ENCODE results near the gene TRAF1.

TRAF1 gene

GRCh38 chr9:120934281-120934680 lies 7.7 kb upstream of the TRAF1 start:
- peaks cover 12% of the 10 kb centered on the region for H3F3A ChIP-seq (ENCODE audit: insufficient read depth, low read length)

GRCh38 chr9:120933310-120934055 lies 6.9 kb upstream of the TRAF1 start:
- peaks cover 87% of the 10 kb centered on the region for H3K4me1 ChIP-seq (ENCODE audit: insufficient read depth, low read length, severe bottlenecking)
- no peaks in the 10 kb centered on the region for H3K36me3 ChIP-seq (ENCODE audit: insufficient read depth, low read length)
- H3K4me2 ChIP-seq (ENCODE audit: low read length): no peak overlapping the region
- H4K20me1 ChIP-seq (ENCODE audit: insufficient read depth, low read length): no peaks in the 10 kb centered on the region
- H3K4me3 ChIP-seq (ENCODE audit: low read depth, low read length, poor library complexity, severe bottlenecking): no peak overlapping the region
- no peak overlapping the region for H3K9ac ChIP-seq (ENCODE audit: low read length)
- TF ChIP-seq CTCF (IDR thresholded peaks at IDR 0.05; ENCODE audit: low read length) (no peak), EZH2 (IDR thresholded peaks at IDR 0.05; ENCODE audit: borderline replicate concordance, low read length) (no peak)
- no peaks in the 10 kb centered on the region for H3K79me2 ChIP-seq (ENCODE audit: insufficient read depth, low read length)
- peak overlapping the region; percentile 95 for H3K27ac ChIP-seq (ENCODE audit: low read depth, low read length, poor library complexity, severe bottlenecking)
- H3K9me3 ChIP-seq (ENCODE audit: low read length): no peaks in the 10 kb centered on the region
- peaks cover 12% of the 10 kb centered on the region for H3F3A ChIP-seq (ENCODE audit: insufficient read depth, low read length)
- H3K9me2 ChIP-seq (ENCODE audit: low read depth, low read length): no peaks in the 10 kb centered on the region
- H3K27me3 ChIP-seq (ENCODE audit: insufficient read depth, low read length): no peaks in the 10 kb centered on the region
- H2AFZ ChIP-seq (ENCODE audit: low read length): no peak overlapping the region

More at GRCh38 chr9:120934281-120934680, 7.7 kb upstream of the TRAF1 start:
- H3K79me2 ChIP-seq (ENCODE audit: insufficient read depth, low read length): no peaks in the 10 kb centered on the region
- no peaks in the 10 kb centered on the region for H3K27me3 ChIP-seq (ENCODE audit: insufficient read depth, low read length)
- no peaks in the 10 kb centered on the region for H3K9me2 ChIP-seq (ENCODE audit: low read depth, low read length)
- TF ChIP-seq CTCF (IDR thresholded peaks at IDR 0.05; ENCODE audit: low read length) (no peak), EZH2 (IDR thresholded peaks at IDR 0.05; ENCODE audit: borderline replicate concordance, low read length) (no peak)
- H3K9me3 ChIP-seq (ENCODE audit: low read length): no peaks in the 10 kb centered on the region
- H2AFZ ChIP-seq (ENCODE audit: low read length): no peak overlapping the region
- no peak overlapping the region for H3K9ac ChIP-seq (ENCODE audit: low read length)
- H3K4me1 ChIP-seq (ENCODE audit: insufficient read depth, low read length, severe bottlenecking): peaks cover 79% of the 10 kb centered on the region
- H3K36me3 ChIP-seq (ENCODE audit: insufficient read depth, low read length): no peaks in the 10 kb centered on the region
- no peak overlapping the region for H3K4me3 ChIP-seq (ENCODE audit: low read depth, low read length, poor library complexity, severe bottlenecking)
- H4K20me1 ChIP-seq (ENCODE audit: insufficient read depth, low read length): no peaks in the 10 kb centered on the region
- no peak overlapping the region; the same call in 1 of the 2 replicates for H3K4me2 ChIP-seq (ENCODE audit: low read length)
- peak overlapping the region; percentile 95 for H3K27ac ChIP-seq (ENCODE audit: low read depth, low read length, poor library complexity, severe bottlenecking)

- Histone ChIP-seq H2AFZ (ENCODE audit: low read length) (no peak overlapping the region), H3K4me1 (ENCODE audit: insufficient read depth, low read length, severe bottlenecking) (peaks cover 100% of the 10 kb centered on the region), H3F3A (ENCODE audit: insufficient read depth, low read length) (peaks cover 12% of the 10 kb centered on the region), H3K9me3 (ENCODE audit: low read length) (no peaks in the 10 kb centered on the region), H3K9me2 (ENCODE audit: low read depth, low read length) (no peaks in the 10 kb centered on the region), H3K9ac (ENCODE audit: low read length) (peak overlapping the region; percentile 56), H3K36me3 (ENCODE audit: insufficient read depth, low read length) (no peaks in the 10 kb centered on the region), H3K4me2 (ENCODE audit: low read length) (peak overlapping the region; percentile 52), H3K79me2 (ENCODE audit: insufficient read depth, low read length) (no peaks in the 10 kb centered on the region), H4K20me1 (ENCODE audit: insufficient read depth, low read length) (no peaks in the 10 kb centered on the region), H3K27ac (ENCODE audit: low read depth, low read length, poor library complexity, severe bottlenecking) (peak overlapping the region; percentile 95), H3K27me3 (ENCODE audit: insufficient read depth, low read length) (no peaks in the 10 kb centered on the region), H3K4me3 (ENCODE audit: low read depth, low read length, poor library complexity, severe bottlenecking) (peak overlapping the region; percentile 18)
- TF ChIP-seq EZH2 (IDR thresholded peaks at IDR 0.05; ENCODE audit: borderline replicate concordance, low read length) (no peak), CTCF (IDR thresholded peaks at IDR 0.05; ENCODE audit: low read length) (no peak)
These were observed 5.7 kb upstream of the TRAF1 start for GRCh38 chr9:120932086-120932823.

Measured in OCI-LY1 (cell line).